D721Med (cell line): Measurements from ENCODE around the gene ZMAT5.
A peak's percentile ranks its signal among the peaks of the same experiment; 100 is the strongest.

ENCODE experiments used
- DNase-seq: peaks from one replicate; pipeline ENCODE4 v3.0.0; 2011; ENCODE audit warnings: low spot score; ENCODE audit not compliant: insufficient read length
- FAIRE-seq: peaks from 2 replicates; lab custom pipeline; 2011; peaks lifted over from hg19 to GRCh38; lab: Jason Lieb, UNC
- CTCF ChIP-seq: IDR thresholded peaks from 2 replicates; pipeline ENCODE4 v1.5.1; 2012; ENCODE audit warnings: mild to moderate bottlenecking, control low read depth; ENCODE audit not compliant: insufficient read depth; ENCODE audit errors: missing control alignments

The ZMAT5 gene

GRCh38 chr22:29703569-29704195 lies 63.1 kb downstream of the ZMAT5 start:
- FAIRE-seq (no peak), DNase-seq (no peak)
- TF ChIP-seq CTCF = no peak

- no peak for DNase-seq
- no peak for TF ChIP-seq CTCF
- FAIRE-seq = no peak
These were observed 63.8 kb downstream of the ZMAT5 start for GRCh38 chr22:29702931-29703501.

- DNase-seq (no peak), FAIRE-seq (no peak)
- no peak for TF ChIP-seq CTCF
These were observed 64.5 kb downstream of the ZMAT5 start for GRCh38 chr22:29702000-29702930.

GRCh38 chr22:29701155-29701999 lies 65.4 kb downstream of the ZMAT5 start:
- DNase-seq = no peak
- no peak for FAIRE-seq
- TF ChIP-seq CTCF = peak; percentile 14

- no peak for TF ChIP-seq CTCF
- no peak for DNase-seq
- FAIRE-seq = no peak
These were observed 66.0 kb downstream of the ZMAT5 start for GRCh38 chr22:29700900-29701154.

- no peak for DNase-seq
- no peak for FAIRE-seq
- no peak for TF ChIP-seq CTCF
These were observed 66.5 kb downstream of the ZMAT5 start for GRCh38 chr22:29700206-29700899.
